ENCODE results near the gene RBM20. TPM values are rescaled to one million over a fixed set of nuclear protein-coding genes. Genes with fewer than 3 reads are reported as not detected.

RBM20 gene
- total and polyA plus RNA-seq, 10 of the 15 experiments (the other 5 are each of a cell fraction or from before 2014, with no cell fraction given) = 0.04 to 0.26 (median 0.15) TPM

DNA sequence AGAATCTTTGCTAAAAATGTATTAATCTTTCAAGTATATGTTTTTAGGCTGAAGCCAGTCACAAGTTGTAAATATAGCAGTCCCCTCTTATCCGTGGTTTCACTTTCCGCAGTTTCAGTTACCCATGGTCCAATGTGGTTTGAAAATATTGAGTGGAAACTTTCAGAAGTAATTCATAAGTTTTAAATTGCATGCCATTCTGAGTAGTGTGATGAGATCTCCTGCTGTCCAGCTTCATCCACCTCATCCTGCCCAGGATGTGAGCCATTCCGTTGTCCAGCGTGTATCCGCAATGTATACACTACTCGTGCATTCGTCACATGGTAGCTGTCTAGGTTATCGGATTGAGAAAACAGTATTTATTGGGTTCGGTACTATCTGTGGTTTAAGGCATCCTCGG is 239.8 kb downstream of the RBM20 start:
- Histone ChIP-seq H3K4me3 (no peak overlapping the region; the same call in 1 of the 2 replicates), H4K20me1 (ENCODE audit: control insufficient read depth, insufficient read depth) (no peaks in the 10 kb centered on the region), H3K79me2 (ENCODE audit: control insufficient read depth, insufficient read depth, low read length) (peaks cover 33% of the 10 kb centered on the region), H3K27ac (ENCODE audit: control insufficient read depth, insufficient read depth) (no peak overlapping the region), H3K4me2 (ENCODE audit: control insufficient read depth, insufficient read depth) (peak overlapping the region; percentile 73), H3K36me3 (ENCODE audit: control insufficient read depth in 2 of 2, insufficient read depth in 2 of 2, low read length in 1 of 2) (peaks cover 2 to 36% of the 10 kb centered on the region in 2 experiments; a peak in 3 of 4 replicates), H2AFZ (ENCODE audit: control insufficient read depth, low read depth, low read length) (no peak overlapping the region), H3K9me3 (replicated peaks; ENCODE audit: control insufficient read depth, insufficient read depth, low read length) (no peaks in the 10 kb centered on the region), H3K27me3 (replicated peaks in 1 of 2; ENCODE audit: control insufficient read depth in 2 of 2, insufficient read depth in 2 of 2, low read length in 1 of 2) (no peaks in the 10 kb centered on the region), H3K4me1 (ENCODE audit: control insufficient read depth, insufficient read depth, low read length) (peaks cover 6% of the 10 kb centered on the region), H3K9ac (ENCODE audit: control insufficient read depth, insufficient read depth, low read length) (no peak overlapping the region)
- RAD21 ChIA-PET (ENCODE audit: unreplicated experiment) = interaction anchor here (1.1 to 4.4 kb wide), 6 partner anchors 9 to 81 kb away, joined by 3 to 37 read pairs (median 12); partner anchors contain the start of genes BBIP1 and SHOC2
- BruUV-seq (replicated peaks) = TSS peak; percentile 17
- in situ Hi-C loops (cut with MboI) (no loop called here), intact Hi-C loops (cut with micrococcal nuclease; ENCODE audit: unreplicated experiment) (no loop called here)
- 85% methylated on average over 10 of the region's 10 CpGs for WGBS (ENCODE audit: insufficient coverage, insufficient replicate concordance, low lambda C conversion rate, missing lambda C conversion rate)
- CTCF ChIA-PET = interaction anchor here (0.6 to 3.4 kb wide), 5 partner anchors 8 to 80 kb away, joined by 3 to 35 read pairs (median 6); no protein-coding TSS in a partner anchor
- DNase-seq (ENCODE audit: low read depth, low spot score) = no peak
- POLR2A ChIA-PET = interaction anchor here (0.6 to 0.9 kb wide), 2 partner anchors 11 to 14 kb away, joined by 3 read pairs; no protein-coding TSS in a partner anchor
- FAIRE-seq = no peak
- 0 out of 2 replicates have a peak, but pooled peaks have one; percentile 15 for TF ChIP-seq MEF2A (IDR thresholded peaks at IDR 0.05; ENCODE audit: insufficient read depth, low read depth, low read length)
- TF ChIP-seq YY1 (IDR thresholded peaks at IDR 0.05; ENCODE audit: low read depth, low read length) = no peak
- no peak for TF ChIP-seq ZNF687 (IDR thresholded peaks at IDR 0.05)
- TF ChIP-seq ZBTB33 (IDR thresholded peaks at IDR 0.05) = no peak
- 0 out of 2 replicates have a peak, but pooled peaks have one; percentile 27 for TF ChIP-seq RUNX3 (IDR thresholded peaks at IDR 0.05; ENCODE audit: low read length)
- TF ChIP-seq BCL3 (IDR thresholded peaks at IDR 0.05; ENCODE audit: borderline replicate concordance, insufficient read depth, low read depth, low read length, poor library complexity, severe bottlenecking) = no peak
- no peak for TF ChIP-seq NFYB (IDR thresholded peaks at IDR 0.05; ENCODE audit: insufficient read depth, low read depth, low read length)
- SMC1A ChIA-PET (ENCODE audit: uncharacterized antibody, unreplicated experiment) = interaction anchor here (0.9 to 11.1 kb wide), 7 partner anchors 8 to 273 kb away, joined by 3 to 102 read pairs (median 11); no protein-coding TSS in a partner anchor
- ATAC-seq = peak; percentile 5; the same call in 2 of the 3 replicates

Measured in GM12878 (cell line).